HepG2 (cell line): Measurements from ENCODE around the gene PRKAR1B.

Source experiments
- CHD2 ChIP-seq: IDR thresholded peaks from 2 replicates; pipeline ENCODE4 v1.6.1; 2011; ENCODE audit warnings: low read depth, low read length, improper control_type of control experiment
- HNRNPL ChIP-seq: fragments of 200-400 bp; formaldehyde crosslinking; IDR thresholded peaks from 2 replicates; pipeline ENCODE4 v1.6.1; 2017; ENCODE audit warnings: mild to moderate bottlenecking, low read depth, low read length
- KDM1A ChIP-seq: IDR thresholded peaks from 2 replicates; pipeline ENCODE4 v1.6.1; 2016; ENCODE audit warnings: missing compliant biosample characterization
- ZKSCAN5 ChIP-seq: sonication (generic); formaldehyde crosslinking; IDR thresholded peaks from 2 replicates; pipeline ENCODE4 v1.5.1; 2020; ENCODE audit warnings: mild to moderate bottlenecking, missing genetic modification reagents
- TF ChIP-seq, protein P1 (sequence below): sonication (generic); formaldehyde crosslinking; IDR thresholded peaks from 2 replicates; pipeline ENCODE4 v1.5.0; 2020; ENCODE audit warnings: mild to moderate bottlenecking, missing genetic modification reagents, moderate library complexity
- TF ChIP-seq, protein P2 (sequence below): sonication (generic); formaldehyde crosslinking; conservative IDR thresholded peaks from 2 replicates; pipeline ENCODE4 v1.4.0; 2020; ENCODE audit warnings: missing genetic modification reagents
- TF ChIP-seq, protein P3 (sequence below), 2 experiments: IDR thresholded peaks; 2 replicates each; pipeline ENCODE4 v1.6.1; 2011 to 2012; ENCODE audit warnings: low read length in 2 of 2, borderline replicate concordance in 1 of 2, low read depth in 1 of 2, mild to moderate bottlenecking in 1 of 2, moderate library complexity in 1 of 2

DNA sequence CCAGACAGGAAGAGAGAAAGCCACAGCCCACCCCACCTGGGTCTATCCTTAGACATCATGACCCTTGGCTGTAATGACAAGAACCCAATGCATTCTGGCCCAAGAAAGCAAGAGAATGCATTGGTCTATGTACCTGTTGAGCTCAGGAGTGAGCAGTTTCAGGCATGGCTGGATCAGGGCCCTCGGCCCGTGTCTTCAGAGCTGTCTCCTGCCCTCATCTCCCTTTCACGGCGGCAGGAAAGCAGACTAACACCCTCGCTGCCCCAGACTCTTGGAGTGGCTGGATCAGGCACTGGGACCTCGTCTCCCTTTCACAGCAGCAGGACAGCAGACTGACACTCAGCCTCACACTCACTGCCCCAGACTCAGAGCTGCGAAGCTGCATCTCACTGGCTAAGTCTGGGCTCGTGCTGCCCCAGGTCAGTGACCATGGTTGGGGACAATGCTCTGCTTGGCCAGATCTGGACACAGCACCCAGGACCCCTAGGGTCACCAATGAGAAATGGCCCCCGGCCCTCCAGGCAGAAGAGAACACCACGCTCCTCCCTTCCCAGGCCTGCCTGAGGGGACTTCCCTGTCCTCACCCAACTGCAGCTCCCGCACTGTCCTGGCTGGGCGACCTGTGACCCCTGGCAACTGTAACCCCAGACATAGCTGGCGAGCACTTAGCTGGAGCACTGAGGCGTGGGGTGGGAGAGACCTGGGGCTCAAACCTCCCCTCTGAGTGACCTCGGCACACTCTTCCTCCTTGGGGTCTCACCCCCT lies 194.5 kb downstream of the PRKAR1B start:
- no peak for TF ChIP-seq HNRNPL
- TF ChIP-seq ZKSCAN5 = no peak
- TF ChIP-seq, protein P1, sequence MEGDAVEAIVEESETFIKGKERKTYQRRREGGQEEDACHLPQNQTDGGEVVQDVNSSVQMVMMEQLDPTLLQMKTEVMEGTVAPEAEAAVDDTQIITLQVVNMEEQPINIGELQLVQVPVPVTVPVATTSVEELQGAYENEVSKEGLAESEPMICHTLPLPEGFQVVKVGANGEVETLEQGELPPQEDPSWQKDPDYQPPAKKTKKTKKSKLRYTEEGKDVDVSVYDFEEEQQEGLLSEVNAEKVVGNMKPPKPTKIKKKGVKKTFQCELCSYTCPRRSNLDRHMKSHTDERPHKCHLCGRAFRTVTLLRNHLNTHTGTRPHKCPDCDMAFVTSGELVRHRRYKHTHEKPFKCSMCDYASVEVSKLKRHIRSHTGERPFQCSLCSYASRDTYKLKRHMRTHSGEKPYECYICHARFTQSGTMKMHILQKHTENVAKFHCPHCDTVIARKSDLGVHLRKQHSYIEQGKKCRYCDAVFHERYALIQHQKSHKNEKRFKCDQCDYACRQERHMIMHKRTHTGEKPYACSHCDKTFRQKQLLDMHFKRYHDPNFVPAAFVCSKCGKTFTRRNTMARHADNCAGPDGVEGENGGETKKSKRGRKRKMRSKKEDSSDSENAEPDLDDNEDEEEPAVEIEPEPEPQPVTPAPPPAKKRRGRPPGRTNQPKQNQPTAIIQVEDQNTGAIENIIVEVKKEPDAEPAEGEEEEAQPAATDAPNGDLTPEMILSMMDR (CRISPR knock-in tag) = no peak
- TF ChIP-seq, protein P2, sequence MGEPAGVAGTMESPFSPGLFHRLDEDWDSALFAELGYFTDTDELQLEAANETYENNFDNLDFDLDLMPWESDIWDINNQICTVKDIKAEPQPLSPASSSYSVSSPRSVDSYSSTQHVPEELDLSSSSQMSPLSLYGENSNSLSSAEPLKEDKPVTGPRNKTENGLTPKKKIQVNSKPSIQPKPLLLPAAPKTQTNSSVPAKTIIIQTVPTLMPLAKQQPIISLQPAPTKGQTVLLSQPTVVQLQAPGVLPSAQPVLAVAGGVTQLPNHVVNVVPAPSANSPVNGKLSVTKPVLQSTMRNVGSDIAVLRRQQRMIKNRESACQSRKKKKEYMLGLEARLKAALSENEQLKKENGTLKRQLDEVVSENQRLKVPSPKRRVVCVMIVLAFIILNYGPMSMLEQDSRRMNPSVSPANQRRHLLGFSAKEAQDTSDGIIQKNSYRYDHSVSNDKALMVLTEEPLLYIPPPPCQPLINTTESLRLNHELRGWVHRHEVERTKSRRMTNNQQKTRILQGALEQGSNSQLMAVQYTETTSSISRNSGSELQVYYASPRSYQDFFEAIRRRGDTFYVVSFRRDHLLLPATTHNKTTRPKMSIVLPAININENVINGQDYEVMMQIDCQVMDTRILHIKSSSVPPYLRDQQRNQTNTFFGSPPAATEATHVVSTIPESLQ (CRISPR knock-in tag) = no peak
- TF ChIP-seq, protein P3, sequence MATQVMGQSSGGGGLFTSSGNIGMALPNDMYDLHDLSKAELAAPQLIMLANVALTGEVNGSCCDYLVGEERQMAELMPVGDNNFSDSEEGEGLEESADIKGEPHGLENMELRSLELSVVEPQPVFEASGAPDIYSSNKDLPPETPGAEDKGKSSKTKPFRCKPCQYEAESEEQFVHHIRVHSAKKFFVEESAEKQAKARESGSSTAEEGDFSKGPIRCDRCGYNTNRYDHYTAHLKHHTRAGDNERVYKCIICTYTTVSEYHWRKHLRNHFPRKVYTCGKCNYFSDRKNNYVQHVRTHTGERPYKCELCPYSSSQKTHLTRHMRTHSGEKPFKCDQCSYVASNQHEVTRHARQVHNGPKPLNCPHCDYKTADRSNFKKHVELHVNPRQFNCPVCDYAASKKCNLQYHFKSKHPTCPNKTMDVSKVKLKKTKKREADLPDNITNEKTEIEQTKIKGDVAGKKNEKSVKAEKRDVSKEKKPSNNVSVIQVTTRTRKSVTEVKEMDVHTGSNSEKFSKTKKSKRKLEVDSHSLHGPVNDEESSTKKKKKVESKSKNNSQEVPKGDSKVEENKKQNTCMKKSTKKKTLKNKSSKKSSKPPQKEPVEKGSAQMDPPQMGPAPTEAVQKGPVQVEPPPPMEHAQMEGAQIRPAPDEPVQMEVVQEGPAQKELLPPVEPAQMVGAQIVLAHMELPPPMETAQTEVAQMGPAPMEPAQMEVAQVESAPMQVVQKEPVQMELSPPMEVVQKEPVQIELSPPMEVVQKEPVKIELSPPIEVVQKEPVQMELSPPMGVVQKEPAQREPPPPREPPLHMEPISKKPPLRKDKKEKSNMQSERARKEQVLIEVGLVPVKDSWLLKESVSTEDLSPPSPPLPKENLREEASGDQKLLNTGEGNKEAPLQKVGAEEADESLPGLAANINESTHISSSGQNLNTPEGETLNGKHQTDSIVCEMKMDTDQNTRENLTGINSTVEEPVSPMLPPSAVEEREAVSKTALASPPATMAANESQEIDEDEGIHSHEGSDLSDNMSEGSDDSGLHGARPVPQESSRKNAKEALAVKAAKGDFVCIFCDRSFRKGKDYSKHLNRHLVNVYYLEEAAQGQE (IDR thresholded peaks at IDR 0.05; ENCODE audit: borderline replicate concordance in 1 of 2, low read depth in 1 of 2, low read length in 2 of 2) = no peak
- no peak for TF ChIP-seq KDM1A (CRISPR knock-in tag)
- no peak for TF ChIP-seq CHD2
